ENCODE results near the gene RXFP2. TPM values are rescaled to one million over a fixed set of nuclear protein-coding genes. Genes with fewer than 3 reads are reported as not detected.

Gene RXFP2, protein sequence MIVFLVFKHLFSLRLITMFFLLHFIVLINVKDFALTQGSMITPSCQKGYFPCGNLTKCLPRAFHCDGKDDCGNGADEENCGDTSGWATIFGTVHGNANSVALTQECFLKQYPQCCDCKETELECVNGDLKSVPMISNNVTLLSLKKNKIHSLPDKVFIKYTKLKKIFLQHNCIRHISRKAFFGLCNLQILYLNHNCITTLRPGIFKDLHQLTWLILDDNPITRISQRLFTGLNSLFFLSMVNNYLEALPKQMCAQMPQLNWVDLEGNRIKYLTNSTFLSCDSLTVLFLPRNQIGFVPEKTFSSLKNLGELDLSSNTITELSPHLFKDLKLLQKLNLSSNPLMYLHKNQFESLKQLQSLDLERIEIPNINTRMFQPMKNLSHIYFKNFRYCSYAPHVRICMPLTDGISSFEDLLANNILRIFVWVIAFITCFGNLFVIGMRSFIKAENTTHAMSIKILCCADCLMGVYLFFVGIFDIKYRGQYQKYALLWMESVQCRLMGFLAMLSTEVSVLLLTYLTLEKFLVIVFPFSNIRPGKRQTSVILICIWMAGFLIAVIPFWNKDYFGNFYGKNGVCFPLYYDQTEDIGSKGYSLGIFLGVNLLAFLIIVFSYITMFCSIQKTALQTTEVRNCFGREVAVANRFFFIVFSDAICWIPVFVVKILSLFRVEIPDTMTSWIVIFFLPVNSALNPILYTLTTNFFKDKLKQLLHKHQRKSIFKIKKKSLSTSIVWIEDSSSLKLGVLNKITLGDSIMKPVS
- total RNA-seq = under 1 TPM in 2 of 8 experiments, not detected in 6; 0.19 to 0.24 TPM

DNA sequence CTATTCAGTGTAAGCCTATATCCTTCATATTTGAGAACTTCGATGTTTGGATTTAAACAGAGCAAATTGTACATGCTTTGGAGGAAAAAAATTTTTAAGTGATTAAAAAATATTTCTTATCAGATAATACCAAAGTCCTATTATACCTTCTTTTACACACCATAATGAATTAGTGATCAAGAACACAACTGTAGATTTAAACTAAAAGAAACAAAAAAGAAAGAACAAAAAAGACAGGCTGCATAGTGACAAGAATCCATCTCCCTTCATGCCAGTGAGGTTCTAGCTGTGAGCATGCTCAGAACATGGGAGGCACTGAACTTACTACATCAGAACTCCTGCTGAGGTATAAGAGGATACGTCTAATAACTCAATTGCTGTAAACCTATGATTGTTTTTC is at the start of gene RXFP2:
RXFP2 (plus strand) TSS at position 301 of the 400 bp plus-strand sequence; CDS start at position 388, 87 bp downstream.
- no peak for ATAC-seq (replicated peaks in 6 of 8)
- in situ Hi-C loops (cut with MboI; ENCODE audit: low pct_unique_long_range_greater_than_20kb in 2 of 9, low sequenced_read_pairs in 9 of 9, unreplicated experiment in 9 of 9) = loop anchor here in 6 of 9 experiments (10.0 to 25.0 kb wide), 4 partner anchors 202 to 502 kb away; no protein-coding TSS in a partner anchor
- Histone ChIP-seq H3K4me3 (no peak within 1 kb of the TSS), H3K4me1 (replicated peaks in 1 of 2) (no peaks in the 10 kb centered on the region), H3K27ac (no peak within 1 kb of the TSS)
- WGBS, 10 experiments = 57 to 100% (median 93%) methylated on average over 1 to 2 of the region's 2 CpGs; no CpG with 5 or more reads in 1 of the 10 experiments

DNA sequence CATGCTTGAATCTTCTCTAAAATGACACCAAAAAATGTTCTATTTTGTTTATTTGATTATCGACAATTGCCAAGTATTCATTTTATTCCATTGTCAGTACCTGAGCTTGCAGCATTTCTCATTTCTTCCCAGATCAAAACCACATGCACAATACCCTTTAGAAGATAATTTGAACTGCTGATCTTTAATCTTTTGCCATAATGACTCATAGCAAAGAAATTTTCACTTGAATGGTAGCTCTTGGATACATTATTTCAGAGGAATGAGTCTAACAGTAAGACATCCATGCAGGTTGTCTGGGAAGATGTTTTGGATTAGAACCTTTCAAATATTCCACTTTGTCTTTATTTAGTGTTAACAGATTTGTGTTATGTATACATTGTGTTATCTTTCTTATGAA is 42.0 kb upstream of the RXFP2 start:
- H3K4me3 ChIP-seq = no peak overlapping the region
- in situ Hi-C loops (cut with MboI; ENCODE audit: low pct_unique_long_range_greater_than_20kb in 2 of 9, low sequenced_read_pairs in 9 of 9, unreplicated experiment in 9 of 9) = no loop called here
- ATAC-seq (replicated peaks in 6 of 8) = no peak
- WGBS, 10 experiments = 0% methylated on average over 1 of the region's 1 CpG; no CpG with 5 or more reads in 3 of the 10 experiments
- H3K27ac ChIP-seq = no peak overlapping the region
- H3K4me1 ChIP-seq (replicated peaks in 1 of 2) = no peaks in the 10 kb centered on the region

GRCh38 chr13:31699650-31700049 is 39.7 kb upstream of the RXFP2 start:
- Histone ChIP-seq H3K4me1 (replicated peaks in 1 of 2) (no peaks in the 10 kb centered on the region), H3K4me3 (no peak overlapping the region), H3K27ac (no peak overlapping the region)
- WGBS, 10 experiments = 20 to 64% (median 52%) methylated on average over 1 to 3 of the region's 3 CpGs; no CpG with 5 or more reads in 1 of the 10 experiments
- peak in 4 of 8 experiments; percentile 46 to 61 (median 50) for ATAC-seq (replicated peaks in 6 of 8)
- in situ Hi-C loops (cut with MboI; ENCODE audit: low pct_unique_long_range_greater_than_20kb in 2 of 9, low sequenced_read_pairs in 9 of 9, unreplicated experiment in 9 of 9) = no loop called here

GRCh38 chr13:31703780-31704179 is 35.5 kb upstream of the RXFP2 start:
- 59 to 100% (median 87%) methylated on average over 1 to 3 of the region's 3 CpGs; no CpG with 5 or more reads in 4 of the 10 experiments for WGBS, 10 experiments
- in situ Hi-C loops (cut with MboI; ENCODE audit: low pct_unique_long_range_greater_than_20kb in 2 of 9, low sequenced_read_pairs in 9 of 9, unreplicated experiment in 9 of 9) = no loop called here
- Histone ChIP-seq H3K4me3 (no peak overlapping the region), H3K4me1 (replicated peaks in 1 of 2) (no peaks in the 10 kb centered on the region), H3K27ac (no peak overlapping the region)
- ATAC-seq (replicated peaks in 6 of 8) = no peak

- in situ Hi-C loops (cut with MboI; ENCODE audit: low pct_unique_long_range_greater_than_20kb in 2 of 9, low sequenced_read_pairs in 9 of 9, unreplicated experiment in 9 of 9) = no loop called here
Observed at GRCh38 chr13:31706105-31706504, 33.2 kb upstream of the RXFP2 start.

DNA sequence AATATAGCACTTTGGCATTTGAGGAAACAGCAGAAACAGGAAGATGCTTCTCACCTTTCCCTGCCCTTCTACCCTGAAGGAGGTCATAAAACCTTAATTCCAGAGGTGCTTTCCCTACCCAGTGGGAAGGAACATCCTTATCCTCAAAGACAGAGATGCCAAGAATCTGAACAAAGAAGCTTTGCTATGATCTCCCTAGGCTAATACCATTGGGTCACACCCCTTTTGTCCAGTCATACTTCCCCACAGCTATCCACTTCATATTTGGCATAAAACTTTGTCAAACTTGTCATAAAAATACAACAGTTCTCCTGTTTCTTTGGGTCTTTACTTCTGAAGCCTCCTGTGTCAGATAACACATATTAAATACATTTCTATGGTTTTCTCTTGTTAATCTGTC is 21.7 kb upstream of the RXFP2 start:
- no peak overlapping the region for H3K27ac ChIP-seq
- no peaks in the 10 kb centered on the region for H3K4me1 ChIP-seq (replicated peaks in 1 of 2)
- H3K4me3 ChIP-seq = no peak overlapping the region
- peak in 2 of 8 experiments; percentile 60 to 64 for ATAC-seq (replicated peaks in 6 of 8)
- in situ Hi-C loops (cut with MboI; ENCODE audit: low pct_unique_long_range_greater_than_20kb in 2 of 9, low sequenced_read_pairs in 9 of 9, unreplicated experiment in 9 of 9) = no loop called here

More at GRCh38 chr13:31706105-31706504, 33.2 kb upstream of the RXFP2 start:
- no peak for ATAC-seq (replicated peaks in 6 of 8)
- Histone ChIP-seq H3K4me1 (replicated peaks in 1 of 2) (no peaks in the 10 kb centered on the region), H3K27ac (no peak overlapping the region), H3K4me3 (no peak overlapping the region)
- WGBS, 10 experiments = 50 to 100% (median 100%) methylated on average over 1 of the region's 1 CpG; no CpG with 5 or more reads in 3 of the 10 experiments

GRCh38 chr13:31719214-31719613 is 20.1 kb upstream of the RXFP2 start:
- H3K4me1 ChIP-seq (replicated peaks in 1 of 2) = no peaks in the 10 kb centered on the region
- in situ Hi-C loops (cut with MboI; ENCODE audit: low pct_unique_long_range_greater_than_20kb in 2 of 9, low sequenced_read_pairs in 9 of 9, unreplicated experiment in 9 of 9) = no loop called here
- H3K4me3 ChIP-seq = no peak overlapping the region
- 0 to 94% (median 78%) methylated on average over 1 to 3 of the region's 3 CpGs; no CpG with 5 or more reads in 3 of the 10 experiments for WGBS, 10 experiments
- H3K27ac ChIP-seq = no peak overlapping the region
- no peak for ATAC-seq (replicated peaks in 6 of 8)

DNA sequence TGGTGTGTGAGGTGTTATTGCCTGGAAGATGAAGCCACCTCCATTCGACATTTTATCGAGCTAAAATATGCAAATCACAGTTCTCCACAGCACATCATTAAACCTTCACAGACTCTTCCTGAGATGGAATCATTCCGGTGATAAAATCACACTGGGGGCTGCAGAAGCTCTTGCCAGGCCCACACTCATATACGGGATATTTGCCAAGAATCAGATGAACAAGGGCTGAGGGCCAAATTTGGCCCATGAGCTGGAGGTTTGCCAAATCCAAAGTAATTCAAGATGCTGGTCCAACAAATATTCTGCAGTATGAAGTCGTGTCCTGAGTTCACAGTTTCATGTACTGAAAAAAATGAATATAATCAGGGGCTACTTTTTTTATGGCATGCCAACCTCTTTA is 16.7 kb upstream of the RXFP2 start:
- no peak overlapping the region for H3K27ac ChIP-seq
- ATAC-seq (replicated peaks in 6 of 8) = no peak
- no peaks in the 10 kb centered on the region for H3K4me1 ChIP-seq (replicated peaks in 1 of 2)
- 0 to 100% (median 67%) methylated on average over 1 to 5 of the region's 5 CpGs for WGBS, 10 experiments
- no peak overlapping the region for H3K4me3 ChIP-seq
- in situ Hi-C loops (cut with MboI; ENCODE audit: low pct_unique_long_range_greater_than_20kb in 2 of 9, low sequenced_read_pairs in 9 of 9, unreplicated experiment in 9 of 9) = no loop called here

DNA sequence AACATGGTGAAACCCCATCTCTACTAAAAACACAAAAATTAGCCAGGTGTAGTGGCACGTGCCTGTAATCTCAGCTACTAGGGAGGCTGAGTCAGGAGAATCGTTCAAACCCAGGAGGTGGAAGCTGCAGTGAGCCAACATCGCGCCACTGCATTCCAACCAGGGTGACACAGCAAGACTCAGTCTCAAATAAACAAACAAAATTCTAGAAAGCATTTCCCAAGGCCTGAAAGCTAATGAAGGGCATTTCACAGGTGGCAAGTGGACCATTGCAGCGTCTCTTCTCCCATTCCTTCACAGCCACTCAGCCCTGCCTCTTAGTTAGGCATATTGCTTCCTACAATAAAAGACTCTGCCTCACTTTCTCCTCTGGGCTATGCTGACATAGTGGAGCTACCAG is 13.5 kb upstream of the RXFP2 start:
- Histone ChIP-seq H3K4me1 (replicated peaks in 1 of 2) (no peaks in the 10 kb centered on the region), H3K27ac (no peak overlapping the region), H3K4me3 (no peak overlapping the region)
- in situ Hi-C loops (cut with MboI; ENCODE audit: low pct_unique_long_range_greater_than_20kb in 2 of 9, low sequenced_read_pairs in 9 of 9, unreplicated experiment in 9 of 9) = loop anchor here in 6 of 9 experiments (25.0 kb wide), 3 partner anchors 189 to 489 kb away; no protein-coding TSS in a partner anchor
- no peak for ATAC-seq (replicated peaks in 6 of 8)
- WGBS, 10 experiments = 73 to 100% (median 91%) methylated on average over 1 to 5 of the region's 5 CpGs; no CpG with 5 or more reads in 3 of the 10 experiments

GRCh38 chr13:31731921-31732320 is 7.4 kb upstream of the RXFP2 start:
- no peak overlapping the region for H3K4me3 ChIP-seq
- in situ Hi-C loops (cut with MboI; ENCODE audit: low pct_unique_long_range_greater_than_20kb in 2 of 9, low sequenced_read_pairs in 9 of 9, unreplicated experiment in 9 of 9) = loop anchor here in 6 of 9 experiments (10.0 to 25.0 kb wide), 4 partner anchors 195 to 495 kb away; no protein-coding TSS in a partner anchor
- H3K4me1 ChIP-seq (replicated peaks in 1 of 2) = no peaks in the 10 kb centered on the region
- no peak for ATAC-seq (replicated peaks in 6 of 8)
- WGBS, 10 experiments = 32 to 96% (median 73%) methylated on average over 2 to 6 of the region's 6 CpGs; no CpG with 5 or more reads in 1 of the 10 experiments
- no peak overlapping the region for H3K27ac ChIP-seq

DNA sequence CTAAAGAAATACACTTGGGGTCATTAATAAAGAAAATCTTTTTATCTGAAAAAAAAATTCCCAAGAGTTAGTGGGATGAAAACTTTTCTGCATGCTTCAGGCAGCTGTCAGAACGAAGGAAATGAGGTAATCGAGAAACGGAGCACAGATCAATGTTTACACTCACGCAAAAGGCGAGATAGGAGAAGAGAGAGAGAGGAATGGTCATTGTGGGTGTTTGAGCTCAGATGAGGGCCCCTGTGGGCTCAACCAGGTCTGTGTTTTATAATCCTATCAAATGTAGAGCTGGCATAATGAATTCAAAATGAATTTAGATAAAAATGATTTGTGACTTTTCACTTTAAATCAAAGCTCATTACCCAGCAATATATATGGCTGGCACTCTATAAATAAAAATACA is 6.3 kb upstream of the RXFP2 start:
- peak in 1 of 8 experiments; percentile 23 for ATAC-seq (replicated peaks in 6 of 8)

DNA sequence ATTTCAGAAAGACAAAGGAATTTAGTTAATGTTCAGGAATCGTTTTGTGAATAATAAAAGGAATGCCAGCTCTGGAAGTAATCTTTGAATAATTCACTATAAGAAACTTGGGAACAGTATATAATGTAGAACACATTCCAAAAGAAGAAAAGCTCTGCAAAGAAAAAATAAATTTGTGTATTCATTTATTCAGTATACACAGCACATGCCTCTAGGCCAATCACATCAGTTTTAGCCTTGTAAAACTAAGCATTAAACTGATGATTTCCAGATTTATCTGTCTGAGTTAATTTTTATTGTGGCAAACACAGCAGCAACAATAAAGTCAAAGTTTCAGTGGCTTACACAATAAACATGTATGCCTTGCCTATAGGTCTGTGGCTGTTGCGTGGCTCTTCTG is 5.7 kb upstream of the RXFP2 start:
- in situ Hi-C loops (cut with MboI; ENCODE audit: low pct_unique_long_range_greater_than_20kb in 2 of 9, low sequenced_read_pairs in 9 of 9, unreplicated experiment in 9 of 9) = loop anchor here in 6 of 9 experiments (10.0 to 25.0 kb wide), 4 partner anchors 196 to 496 kb away; no protein-coding TSS in a partner anchor
- no peaks in the 10 kb centered on the region for H3K4me1 ChIP-seq (replicated peaks in 1 of 2)
- peak in 2 of 8 experiments; percentile 38 to 98 for ATAC-seq (replicated peaks in 6 of 8)
- H3K27ac ChIP-seq = no peak overlapping the region
- 0 to 100% (median 57%) methylated on average over 1 to 2 of the region's 2 CpGs; no CpG with 5 or more reads in 1 of the 10 experiments for WGBS, 10 experiments
- H3K4me3 ChIP-seq = no peak overlapping the region

More for the DNA sequence above, 6.3 kb upstream of the RXFP2 start:
- Histone ChIP-seq H3K27ac (no peak overlapping the region), H3K4me3 (no peak overlapping the region), H3K4me1 (replicated peaks in 1 of 2) (no peaks in the 10 kb centered on the region)
- in situ Hi-C loops (cut with MboI; ENCODE audit: low pct_unique_long_range_greater_than_20kb in 2 of 9, low sequenced_read_pairs in 9 of 9, unreplicated experiment in 9 of 9) = loop anchor here in 6 of 9 experiments (10.0 to 25.0 kb wide), 4 partner anchors 196 to 496 kb away; no protein-coding TSS in a partner anchor
- 4 to 91% (median 83%) methylated on average over 3 to 5 of the region's 5 CpGs; no CpG with 5 or more reads in 1 of the 10 experiments for WGBS, 10 experiments
